ENCODE data around the gene PTBP3.
"Not testable (repeated sequence)": the region's sequence is repeated elsewhere in the genome, so short reads cannot be mapped to it uniquely, and the experiment has no call there.

Gene PTBP3

GRCh38 chr9:112286926-112287325 lies 46.5 kb downstream of the PTBP3 start:
- no peaks in the 10 kb centered on the region for H3K4me1 ChIP-seq (ENCODE audit: insufficient read depth, low read length)
- H3K9ac ChIP-seq (ENCODE audit: low read depth, low read length) = no peak overlapping the region
- peaks cover 13% of the 10 kb centered on the region; the same call in 1 of the 2 replicates for H3K9me3 ChIP-seq (ENCODE audit: control insufficient read depth, insufficient read depth, low read length)
- H3K36me3 ChIP-seq (ENCODE audit: insufficient read depth, low read length) = peaks cover 13% of the 10 kb centered on the region

DNA sequence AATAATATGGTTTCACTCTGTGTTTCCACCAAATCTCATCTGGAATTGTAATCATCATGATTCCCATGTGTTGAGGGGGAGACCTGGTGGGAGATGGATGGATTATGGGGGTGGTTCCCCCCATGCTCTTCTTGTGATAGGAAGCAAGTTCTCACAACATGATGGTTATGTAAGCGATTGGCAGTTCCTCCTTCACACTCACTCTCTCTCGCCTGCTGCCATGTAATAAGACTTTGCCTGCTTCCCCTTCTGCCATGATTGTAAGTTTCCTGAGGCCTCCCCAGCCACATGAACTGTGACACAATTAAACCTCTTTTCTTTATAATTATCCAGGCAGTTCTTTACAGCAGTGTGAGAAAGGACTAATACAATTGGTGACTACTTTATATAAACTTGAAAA lies 48.4 kb downstream of the PTBP3 start:
- H3K9ac ChIP-seq (ENCODE audit: low read depth, low read length) = no peak overlapping the region
- H3K4me1 ChIP-seq (ENCODE audit: insufficient read depth, low read length) = no peaks in the 10 kb centered on the region
- H3K9me3 ChIP-seq (ENCODE audit: control insufficient read depth, insufficient read depth, low read length) = peaks cover 13% of the 10 kb centered on the region; the same call in 1 of the 2 replicates
- peaks cover 13% of the 10 kb centered on the region for H3K36me3 ChIP-seq (ENCODE audit: insufficient read depth, low read length)

DNA sequence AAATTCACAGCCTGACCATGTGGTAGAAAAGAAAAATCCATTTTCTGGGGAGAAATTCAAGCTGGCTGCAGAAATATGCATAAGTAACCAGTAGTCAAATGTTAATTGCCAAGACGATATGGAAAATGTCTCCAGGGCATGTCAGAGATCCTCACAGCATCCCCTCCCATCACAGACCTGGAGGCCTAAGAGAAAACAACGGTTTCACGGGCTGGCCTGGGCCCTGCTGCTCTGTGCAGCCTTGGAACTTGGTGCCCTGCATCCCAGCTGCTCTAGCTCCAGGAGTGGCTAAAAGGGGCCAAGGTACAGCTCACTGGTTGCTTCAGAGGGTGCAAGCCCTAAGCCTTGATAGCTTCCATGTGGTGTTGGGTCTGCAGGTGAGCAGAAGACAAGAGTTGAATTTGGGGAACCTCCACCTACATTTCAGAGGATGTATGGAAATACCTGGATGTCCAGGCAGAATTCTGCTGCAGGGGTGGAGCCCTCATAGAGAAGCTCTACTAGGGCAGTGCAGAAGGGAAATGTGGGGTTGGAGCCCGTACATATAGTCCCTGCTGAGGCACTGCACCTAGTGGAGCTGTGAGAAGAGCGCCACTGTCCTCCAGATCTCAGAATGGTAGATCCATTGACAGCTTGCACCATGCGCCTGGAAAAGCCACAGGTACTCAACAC lies 49.7 kb downstream of the PTBP3 start:
- H3K4me1 ChIP-seq (ENCODE audit: insufficient read depth, low read length) = 0 out of 2 replicates have a peak, but pooled peaks cover 3% of the 10 kb centered on the region
- H3K9ac ChIP-seq (ENCODE audit: low read depth, low read length) = no peak overlapping the region
- peaks cover 13% of the 10 kb centered on the region for H3K36me3 ChIP-seq (ENCODE audit: insufficient read depth, low read length)
- peaks cover 13% of the 10 kb centered on the region; the same call in 1 of the 2 replicates for H3K9me3 ChIP-seq (ENCODE audit: control insufficient read depth, insufficient read depth, low read length)

DNA sequence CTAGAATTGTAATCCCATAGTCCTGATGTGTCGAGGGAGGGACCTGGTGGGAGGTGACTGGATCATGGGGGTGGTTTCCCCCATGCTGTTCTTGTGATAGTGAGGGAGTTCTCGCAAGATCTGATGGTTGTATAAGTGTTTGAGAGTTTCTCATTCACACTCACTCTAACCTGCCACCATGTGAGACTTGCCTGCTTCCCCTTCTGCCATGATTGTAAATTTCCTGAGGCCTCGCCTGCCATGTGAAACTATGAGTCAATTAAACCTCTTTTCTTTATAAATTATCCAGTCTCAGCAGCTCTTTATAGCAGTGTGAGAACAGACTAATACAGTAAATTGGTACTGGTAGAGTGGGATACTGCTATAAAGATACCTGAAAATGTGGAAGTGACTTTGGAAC lies 50.6 kb downstream of the PTBP3 start:
- H3K36me3 ChIP-seq (ENCODE audit: insufficient read depth, low read length); H3K9ac ChIP-seq (ENCODE audit: low read depth, low read length); H3K4me1 ChIP-seq (ENCODE audit: insufficient read depth, low read length): not testable (repeated sequence)
- H3K9me3 ChIP-seq (ENCODE audit: control insufficient read depth, insufficient read depth, low read length) = peaks cover 13% of the 10 kb centered on the region; the same call in 1 of the 2 replicates

- Histone ChIP-seq H3K36me3 (ENCODE audit: insufficient read depth, low read length) (peaks cover 8% of the 10 kb centered on the region; the same call in 1 of the 2 replicates), H3K4me1 (ENCODE audit: insufficient read depth, low read length) (peaks cover 17% of the 10 kb centered on the region; the same call in 1 of the 2 replicates), H3K9me3 (ENCODE audit: control insufficient read depth, insufficient read depth, low read length) (peaks cover 13% of the 10 kb centered on the region; the same call in 1 of the 2 replicates), H3K9ac (ENCODE audit: low read depth, low read length) (no peak overlapping the region)
These were observed 52.5 kb downstream of the PTBP3 start for GRCh38 chr9:112280904-112281303.

GRCh38 chr9:112279501-112279900 lies 53.9 kb downstream of the PTBP3 start:
- peaks cover 8% of the 10 kb centered on the region; the same call in 1 of the 2 replicates for H3K36me3 ChIP-seq (ENCODE audit: insufficient read depth, low read length)
- peaks cover 17% of the 10 kb centered on the region; the same call in 1 of the 2 replicates for H3K4me1 ChIP-seq (ENCODE audit: insufficient read depth, low read length)
- peaks cover 11% of the 10 kb centered on the region; the same call in 1 of the 2 replicates for H3K9me3 ChIP-seq (ENCODE audit: control insufficient read depth, insufficient read depth, low read length)
- no peak overlapping the region for H3K9ac ChIP-seq (ENCODE audit: low read depth, low read length)

GRCh38 chr9:112278152-112278551 lies 55.3 kb downstream of the PTBP3 start:
- Histone ChIP-seq H3K4me1 (ENCODE audit: insufficient read depth, low read length) (peaks cover 17% of the 10 kb centered on the region; the same call in 1 of the 2 replicates), H3K9me3 (ENCODE audit: control insufficient read depth, insufficient read depth, low read length) (no peaks in the 10 kb centered on the region; the same call in 1 of the 2 replicates), H3K9ac (ENCODE audit: low read depth, low read length) (no peak overlapping the region), H3K36me3 (ENCODE audit: insufficient read depth, low read length) (no peaks in the 10 kb centered on the region)

- Histone ChIP-seq H3K36me3 (ENCODE audit: insufficient read depth, low read length) (no peaks in the 10 kb centered on the region), H3K4me1 (ENCODE audit: insufficient read depth, low read length) (peaks cover 16% of the 10 kb centered on the region; the same call in 1 of the 2 replicates), H3K9ac (ENCODE audit: low read depth, low read length) (no peak overlapping the region), H3K9me3 (ENCODE audit: control insufficient read depth, insufficient read depth, low read length) (no peaks in the 10 kb centered on the region)
These were observed 58.8 kb downstream of the PTBP3 start for GRCh38 chr9:112274600-112274999.

- Histone ChIP-seq H3K4me1 (ENCODE audit: insufficient read depth, low read length) (peaks cover 14% of the 10 kb centered on the region; the same call in 1 of the 2 replicates), H3K36me3 (ENCODE audit: insufficient read depth, low read length) (no peaks in the 10 kb centered on the region), H3K9me3 (ENCODE audit: control insufficient read depth, insufficient read depth, low read length) (no peaks in the 10 kb centered on the region), H3K9ac (ENCODE audit: low read depth, low read length) (no peak overlapping the region)
These were observed 59.5 kb downstream of the PTBP3 start for GRCh38 chr9:112273876-112274275.

- no peaks in the 10 kb centered on the region for H3K36me3 ChIP-seq (ENCODE audit: insufficient read depth, low read length)
- H3K9ac ChIP-seq (ENCODE audit: low read depth, low read length) = no peak overlapping the region
- H3K4me1 ChIP-seq (ENCODE audit: insufficient read depth, low read length) = no peaks in the 10 kb centered on the region
- H3K9me3 ChIP-seq (ENCODE audit: control insufficient read depth, insufficient read depth, low read length) = no peaks in the 10 kb centered on the region
These were observed 61.8 kb downstream of the PTBP3 start for GRCh38 chr9:112271466-112272098.

DNA sequence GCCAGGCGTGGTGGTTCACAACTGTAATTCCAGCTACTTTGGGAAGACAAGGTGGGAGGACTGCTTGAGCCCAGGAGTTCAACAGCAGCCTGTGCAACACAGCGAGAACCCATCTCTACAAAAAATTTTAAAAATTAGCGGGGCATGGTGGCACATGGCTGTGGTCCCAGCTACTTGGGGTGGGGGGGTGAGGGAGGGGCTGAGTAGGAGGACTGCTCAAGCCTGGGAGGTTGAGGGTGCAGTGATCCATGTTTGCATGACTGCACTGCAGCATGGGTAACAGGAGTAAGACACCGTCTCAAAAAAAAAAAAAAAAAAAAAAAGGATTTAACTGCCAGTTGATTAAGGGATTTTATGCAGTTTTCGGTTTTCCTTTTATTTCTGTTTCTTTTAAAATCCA lies 65.0 kb downstream of the PTBP3 start:
- Histone ChIP-seq H3K9ac (ENCODE audit: low read depth, low read length) (no peak overlapping the region), H3K36me3 (ENCODE audit: insufficient read depth, low read length) (no peaks in the 10 kb centered on the region), H3K4me1 (ENCODE audit: insufficient read depth, low read length) (no peaks in the 10 kb centered on the region), H3K9me3 (ENCODE audit: control insufficient read depth, insufficient read depth, low read length) (no peaks in the 10 kb centered on the region)

DNA sequence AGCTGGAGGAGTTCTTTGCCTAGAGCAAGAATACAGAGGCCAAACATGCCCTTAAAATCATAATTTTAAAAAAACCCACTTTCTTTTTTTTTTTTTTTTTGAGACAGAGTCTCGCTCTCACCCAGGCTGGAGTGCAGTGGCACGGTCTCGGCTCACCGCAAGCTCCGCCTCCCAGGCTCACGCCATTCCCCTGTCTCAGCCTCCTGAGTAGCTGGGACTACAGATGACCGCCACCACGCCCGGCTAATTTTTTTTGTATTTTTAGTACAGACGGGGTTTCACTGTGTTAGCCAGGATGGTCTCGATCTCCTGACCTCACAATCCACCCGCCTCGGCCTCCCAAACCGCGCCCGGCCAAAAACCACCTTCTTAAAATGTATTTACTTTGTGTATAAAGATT lies 66.3 kb downstream of the PTBP3 start:
- H3K36me3 ChIP-seq (ENCODE audit: insufficient read depth, low read length); H3K9me3 ChIP-seq (ENCODE audit: control insufficient read depth, insufficient read depth, low read length); H3K4me1 ChIP-seq (ENCODE audit: insufficient read depth, low read length); H3K9ac ChIP-seq (ENCODE audit: low read depth, low read length): not testable (repeated sequence)

DNA sequence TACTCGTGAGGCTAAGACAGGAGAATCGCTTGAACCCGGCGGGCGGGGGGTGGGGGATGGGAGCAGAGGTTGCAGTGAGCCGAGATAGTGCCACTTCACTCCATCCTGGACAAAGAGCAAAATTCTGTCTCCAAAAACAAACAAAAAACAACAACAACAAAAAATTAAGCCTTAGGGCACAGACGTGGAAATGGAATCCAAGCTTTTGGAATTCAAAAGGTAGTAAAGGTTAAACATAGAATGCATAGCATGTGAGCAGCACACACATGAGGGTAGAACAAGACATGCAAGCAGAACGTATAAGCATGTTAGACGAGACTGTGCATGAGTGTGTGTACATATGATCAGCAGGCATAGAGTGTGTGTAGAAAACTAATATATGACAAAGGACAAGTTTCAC lies 68.0 kb downstream of the PTBP3 start:
- Histone ChIP-seq H3K4me1 (ENCODE audit: insufficient read depth, low read length) (no peaks in the 10 kb centered on the region), H3K9ac (ENCODE audit: low read depth, low read length) (no peak overlapping the region), H3K36me3 (ENCODE audit: insufficient read depth, low read length) (no peaks in the 10 kb centered on the region; the same call in 1 of the 2 replicates), H3K9me3 (ENCODE audit: control insufficient read depth, insufficient read depth, low read length) (no peaks in the 10 kb centered on the region)

DNA sequence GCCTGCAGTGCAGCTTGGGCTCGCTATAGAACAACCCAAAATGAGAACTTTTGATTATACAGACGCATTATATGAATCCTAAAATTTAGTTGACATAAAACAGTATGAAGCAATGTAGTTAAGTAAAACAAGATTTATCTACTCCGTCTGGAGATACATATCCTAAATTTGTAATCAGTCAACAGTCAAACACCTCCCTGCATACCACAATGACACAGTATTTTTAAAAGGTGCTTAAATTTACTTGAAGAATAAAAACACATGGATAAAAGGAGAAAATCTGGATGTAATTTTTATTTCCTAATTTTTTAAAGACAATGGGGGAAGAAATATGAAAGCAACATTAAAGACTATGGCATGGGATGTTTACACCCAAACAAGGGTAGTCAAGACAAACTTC lies 70.8 kb downstream of the PTBP3 start:
- Histone ChIP-seq H3K4me1 (ENCODE audit: insufficient read depth, low read length) (no peaks in the 10 kb centered on the region), H3K36me3 (ENCODE audit: insufficient read depth, low read length) (no peaks in the 10 kb centered on the region; the same call in 1 of the 2 replicates), H3K9me3 (ENCODE audit: control insufficient read depth, insufficient read depth, low read length) (no peaks in the 10 kb centered on the region), H3K9ac (ENCODE audit: low read depth, low read length) (no peak overlapping the region)

GRCh38 chr9:112261133-112261532 lies 72.3 kb downstream of the PTBP3 start:
- no peaks in the 10 kb centered on the region for H3K4me1 ChIP-seq (ENCODE audit: insufficient read depth, low read length)
- no peaks in the 10 kb centered on the region; the same call in 1 of the 2 replicates for H3K36me3 ChIP-seq (ENCODE audit: insufficient read depth, low read length)
- no peaks in the 10 kb centered on the region for H3K9me3 ChIP-seq (ENCODE audit: control insufficient read depth, insufficient read depth, low read length)
- no peak overlapping the region for H3K9ac ChIP-seq (ENCODE audit: low read depth, low read length)

Data from ES-I3 (cell line).